AG09319 (cell line): Measurements from ENCODE around the gene S100B.

Experiments
- DNase-seq: peaks from one replicate; pipeline ENCODE4 v3.0.0-alpha.2; 2010; ENCODE audit warnings: low read depth; ENCODE audit errors: extremely low read depth
- TF ChIP-seq, protein P1 (sequence below): IDR thresholded peaks from 2 replicates; pipeline ENCODE4 v1.5.1; 2011; ENCODE audit warnings: low read depth, mild to moderate bottlenecking, inconsistent platforms, low read length, moderate library complexity

The S100B gene

DNA sequence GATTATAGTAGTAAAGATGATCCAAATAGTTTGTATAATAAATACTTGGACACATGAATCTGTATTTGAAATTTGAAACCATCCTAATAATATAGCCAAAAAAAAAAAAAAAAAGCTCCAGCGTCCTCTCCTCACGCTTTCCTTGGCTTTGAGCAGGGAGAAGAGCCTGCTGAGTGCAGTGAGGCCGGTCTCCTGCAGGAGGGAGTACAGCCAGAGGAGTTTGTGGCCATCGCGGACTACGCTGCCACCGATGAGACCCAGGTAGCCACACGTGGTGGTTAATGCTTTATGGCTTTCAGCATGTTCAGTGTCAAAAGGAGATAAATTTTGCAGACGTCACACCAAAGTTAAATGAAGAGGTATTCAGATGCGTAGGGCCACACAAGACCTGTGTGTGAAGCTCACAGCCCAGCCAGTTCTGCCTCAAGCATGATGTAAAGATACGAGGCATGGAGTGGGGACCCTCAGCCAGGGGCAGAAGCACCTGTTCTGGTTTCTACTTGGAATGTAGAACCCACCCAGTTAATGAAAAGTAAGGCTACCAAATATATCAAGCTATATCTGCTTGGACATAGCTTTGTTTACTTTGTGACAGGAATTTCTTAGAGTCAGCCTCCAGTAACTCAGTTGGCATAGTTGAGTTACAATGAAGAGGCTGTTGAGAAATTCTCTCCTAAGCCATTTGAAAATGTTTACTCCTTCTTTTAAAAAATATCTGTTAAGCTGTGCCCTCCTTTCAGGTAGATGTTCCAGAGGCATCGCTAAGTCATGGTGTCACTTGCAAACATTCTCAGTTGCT, 38.7 kb upstream of the S100B start:
- TF ChIP-seq, protein P1, sequence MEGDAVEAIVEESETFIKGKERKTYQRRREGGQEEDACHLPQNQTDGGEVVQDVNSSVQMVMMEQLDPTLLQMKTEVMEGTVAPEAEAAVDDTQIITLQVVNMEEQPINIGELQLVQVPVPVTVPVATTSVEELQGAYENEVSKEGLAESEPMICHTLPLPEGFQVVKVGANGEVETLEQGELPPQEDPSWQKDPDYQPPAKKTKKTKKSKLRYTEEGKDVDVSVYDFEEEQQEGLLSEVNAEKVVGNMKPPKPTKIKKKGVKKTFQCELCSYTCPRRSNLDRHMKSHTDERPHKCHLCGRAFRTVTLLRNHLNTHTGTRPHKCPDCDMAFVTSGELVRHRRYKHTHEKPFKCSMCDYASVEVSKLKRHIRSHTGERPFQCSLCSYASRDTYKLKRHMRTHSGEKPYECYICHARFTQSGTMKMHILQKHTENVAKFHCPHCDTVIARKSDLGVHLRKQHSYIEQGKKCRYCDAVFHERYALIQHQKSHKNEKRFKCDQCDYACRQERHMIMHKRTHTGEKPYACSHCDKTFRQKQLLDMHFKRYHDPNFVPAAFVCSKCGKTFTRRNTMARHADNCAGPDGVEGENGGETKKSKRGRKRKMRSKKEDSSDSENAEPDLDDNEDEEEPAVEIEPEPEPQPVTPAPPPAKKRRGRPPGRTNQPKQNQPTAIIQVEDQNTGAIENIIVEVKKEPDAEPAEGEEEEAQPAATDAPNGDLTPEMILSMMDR, result no peak
- no peak for DNase-seq

DNA sequence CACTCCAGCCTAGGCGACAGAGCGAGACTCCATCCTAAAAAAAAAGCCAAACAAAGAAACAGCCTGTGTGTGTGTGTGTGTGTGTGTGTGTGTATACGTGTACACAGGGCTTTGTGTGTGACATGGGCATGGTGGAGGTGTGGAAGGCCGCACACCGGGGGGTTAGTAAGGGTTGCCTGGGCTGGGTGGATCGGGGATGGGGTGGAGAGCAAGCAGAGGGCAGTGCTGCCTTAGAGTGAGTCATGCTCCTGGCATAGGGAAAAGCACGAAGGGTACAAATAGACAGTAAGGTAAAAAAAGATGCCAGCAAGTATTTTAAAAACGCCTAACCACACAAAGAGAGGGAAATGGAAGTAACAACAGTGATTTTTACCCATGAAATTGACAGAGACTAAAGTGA, 36.8 kb upstream of the S100B start:
- DNase-seq, result no peak
- TF ChIP-seq, protein P1, result no peak

DNA sequence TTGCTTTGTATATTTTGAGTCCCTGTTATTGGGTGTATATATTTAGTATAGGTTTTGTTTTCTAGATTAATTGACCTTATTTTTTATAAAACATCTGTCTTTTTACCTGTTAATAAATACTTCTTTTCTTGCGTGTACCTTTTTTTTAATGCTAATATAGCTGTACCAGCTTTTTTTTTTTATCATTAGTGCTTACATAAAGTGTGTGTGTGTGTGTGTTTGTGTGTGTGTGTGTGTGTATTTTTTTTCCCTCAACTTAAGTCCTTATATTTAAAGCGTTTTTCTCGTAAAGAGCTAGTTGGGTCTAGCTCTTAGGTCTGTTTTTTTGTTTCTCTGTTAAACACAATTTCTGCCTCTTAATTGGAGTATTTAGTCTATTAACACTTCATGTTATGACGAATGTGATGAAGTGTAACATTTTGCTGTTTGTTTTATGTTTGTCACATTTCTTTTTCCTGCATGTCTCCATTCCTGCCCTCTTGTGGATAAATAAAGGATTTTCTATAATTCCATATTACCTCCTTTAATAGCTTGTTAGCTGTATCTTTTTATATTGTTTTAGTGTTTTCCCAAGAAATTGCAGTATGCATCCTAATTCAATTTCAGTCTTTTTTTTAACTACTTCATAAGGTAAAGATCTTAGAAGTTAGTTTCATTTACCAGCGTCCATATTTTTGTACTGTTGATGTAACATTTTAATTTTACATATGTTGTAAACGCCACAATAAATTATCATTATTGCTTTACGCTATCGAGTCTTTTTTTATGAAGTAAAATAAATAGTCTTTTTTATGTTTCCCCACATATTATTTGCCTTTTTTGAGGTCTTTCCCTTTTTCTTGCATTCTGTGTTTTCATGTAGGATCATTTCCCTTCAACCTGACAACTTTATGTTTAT, 34.9 kb upstream of the S100B start:
- DNase-seq, result no peak
- TF ChIP-seq, protein P1, result peak; percentile 32

DNA sequence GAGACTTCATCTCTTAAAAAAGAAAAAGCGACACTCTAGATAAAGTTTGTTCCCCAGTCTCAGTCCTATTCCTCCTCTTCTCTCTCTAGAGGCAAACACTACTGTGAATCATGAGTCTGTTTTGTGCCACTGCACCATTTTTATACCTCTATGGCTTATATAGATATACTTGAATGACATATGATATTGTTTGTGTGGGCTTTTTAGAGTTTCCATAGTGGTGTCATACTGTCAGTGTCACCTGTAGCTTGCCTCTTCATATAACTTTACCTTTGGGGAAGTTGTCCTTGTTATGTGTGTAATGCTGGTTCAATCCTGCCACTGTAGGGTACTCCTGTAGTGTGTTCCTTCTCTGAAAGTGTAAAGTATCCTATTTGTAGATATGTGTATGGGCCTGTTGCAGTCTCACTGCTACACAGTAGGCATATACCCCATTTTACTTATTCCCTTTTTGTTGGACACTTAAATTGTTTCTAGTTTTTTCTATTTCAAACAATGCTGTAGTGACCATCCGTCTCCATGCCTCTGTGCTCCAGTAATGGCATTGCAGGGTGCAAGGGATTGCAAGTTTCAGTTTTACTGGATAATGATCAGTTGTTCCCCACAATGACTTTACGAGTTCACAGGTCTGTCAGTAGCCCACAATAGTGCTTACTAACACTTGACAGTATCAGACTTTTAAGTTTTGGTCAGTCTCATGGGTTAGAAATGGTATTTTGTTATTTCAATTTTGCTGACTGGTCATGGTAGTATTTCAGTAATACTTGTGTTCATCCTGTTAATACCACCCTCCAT, 33.3 kb upstream of the S100B start:
- TF ChIP-seq, protein P1, result no peak
- no peak for DNase-seq

DNA sequence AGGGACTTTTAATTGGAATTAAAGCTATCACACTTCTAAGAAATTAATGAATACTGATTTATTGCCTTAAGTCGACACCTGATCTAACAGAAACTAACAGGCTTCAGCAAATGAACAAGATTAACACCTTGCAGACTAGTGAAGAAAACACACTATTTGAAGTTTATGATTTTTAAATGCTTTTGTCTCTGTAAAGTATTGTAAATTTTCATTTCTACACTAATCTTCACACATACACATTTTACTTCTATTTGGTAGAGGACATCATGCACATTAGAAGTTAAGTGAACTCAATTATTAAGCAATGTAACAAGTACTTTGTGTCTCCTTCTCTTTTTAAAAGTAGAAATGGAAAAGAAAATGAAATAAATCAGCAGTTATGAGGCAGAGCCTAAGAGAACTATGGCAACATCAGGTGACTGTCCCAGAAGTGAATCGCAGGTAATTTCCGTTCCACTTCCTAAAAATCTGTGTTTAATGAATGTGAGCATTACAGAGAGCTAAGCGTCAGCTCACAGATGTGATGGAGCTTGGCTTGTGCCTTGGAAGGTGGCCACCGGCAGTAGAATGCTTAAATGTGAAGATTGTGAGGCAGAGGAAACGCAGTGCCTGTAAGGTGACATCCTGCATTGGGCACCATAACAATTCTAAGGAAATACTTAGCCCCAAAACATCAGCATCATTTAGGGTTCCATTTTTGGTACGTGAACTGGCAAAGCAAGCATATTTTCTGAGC, 31.8 kb upstream of the S100B start:
- no peak for DNase-seq
- TF ChIP-seq, protein P1, result no peak

DNA sequence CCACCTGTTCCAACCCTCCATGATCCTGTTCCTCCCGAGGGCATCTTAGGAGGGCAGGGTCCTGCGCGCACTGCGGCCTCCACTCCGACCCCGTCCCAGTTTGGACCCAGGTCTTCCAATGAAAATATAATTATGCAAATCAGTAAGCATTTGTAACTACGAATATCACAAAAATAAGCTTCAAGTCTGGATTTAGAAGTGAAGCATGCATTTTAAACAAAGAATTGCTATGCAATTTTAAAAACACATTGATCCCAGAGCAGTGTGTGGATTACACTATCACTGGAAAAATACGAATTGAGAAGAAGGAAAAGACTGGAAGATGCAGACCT, 31.3 kb upstream of the S100B start:
- no peak for DNase-seq
- TF ChIP-seq, protein P1, result no peak
